Amniotic epithelial cell (primary cell): ENCODE measurements around the gene SKI.

ENCODE experiments used
- DNase-seq: peaks from one replicate; pipeline ENCODE4 v3.0.0-alpha.2; 2010; ENCODE audit warnings: low read depth

The SKI gene

DNA sequence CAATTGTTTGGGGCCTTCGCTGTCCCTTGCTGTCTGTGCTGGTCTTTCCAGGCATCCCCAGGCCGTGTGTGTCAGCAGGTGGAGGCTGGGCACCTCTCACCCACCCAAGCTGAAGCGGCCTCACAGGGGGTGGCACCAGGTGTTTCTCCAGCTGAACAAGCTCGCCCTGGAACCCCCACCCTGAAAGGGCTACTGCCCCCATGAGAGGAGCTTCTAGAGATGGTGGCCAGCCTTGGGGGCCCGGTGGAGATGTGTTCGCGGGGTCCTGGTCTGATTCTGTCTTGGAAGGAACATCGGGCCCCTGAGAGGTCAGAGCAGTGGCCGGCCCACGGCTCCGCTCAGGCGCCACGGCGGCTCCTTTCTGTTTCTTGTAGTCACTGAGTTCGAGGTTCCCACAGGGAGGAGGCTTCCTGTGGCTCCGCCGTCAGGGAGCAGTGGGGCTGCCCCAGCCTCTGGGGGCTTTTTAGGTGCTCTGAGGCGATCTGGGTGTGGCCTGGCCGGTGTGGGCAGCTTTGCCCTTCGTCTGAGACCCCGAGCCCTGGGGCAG is 46.9 kb downstream of the SKI start:
- no peak for DNase-seq

DNA sequence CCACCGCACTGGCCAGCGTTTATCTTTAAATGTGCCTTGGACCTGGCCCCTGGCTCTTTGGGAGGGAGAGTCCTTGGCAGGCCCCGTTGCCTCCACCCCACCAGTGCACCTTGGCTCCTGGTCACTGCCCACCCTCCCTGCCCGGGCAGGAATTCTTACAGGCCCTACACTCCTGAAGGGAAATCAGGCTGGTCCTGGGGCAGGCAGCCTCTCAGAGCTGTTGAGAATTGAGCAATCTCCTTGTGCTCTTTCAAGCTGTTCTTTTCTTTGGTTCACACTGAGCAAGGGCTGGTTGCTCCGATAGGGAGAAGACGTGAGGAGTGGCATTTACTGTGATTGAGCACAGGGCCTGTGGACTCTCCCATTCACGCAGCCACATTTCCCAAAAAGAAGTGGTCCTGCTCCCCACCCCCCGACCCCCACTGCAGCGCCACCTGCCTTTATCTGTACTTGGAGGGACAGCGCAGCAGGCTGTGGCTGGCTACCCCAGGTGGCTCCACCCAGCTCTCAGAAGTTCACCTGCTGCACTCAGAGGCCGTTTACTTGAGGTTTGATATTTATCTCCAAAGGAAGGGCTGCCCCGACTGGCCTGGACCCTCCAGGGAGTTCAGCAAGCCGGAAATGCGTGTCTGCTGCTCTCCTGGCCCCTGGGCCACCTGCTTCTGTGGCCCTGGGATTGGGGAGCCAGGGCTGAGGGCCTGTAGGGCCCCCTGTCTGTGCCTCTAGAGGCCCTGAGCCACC is 47.8 kb downstream of the SKI start:
- peak; percentile 87 for DNase-seq

DNA sequence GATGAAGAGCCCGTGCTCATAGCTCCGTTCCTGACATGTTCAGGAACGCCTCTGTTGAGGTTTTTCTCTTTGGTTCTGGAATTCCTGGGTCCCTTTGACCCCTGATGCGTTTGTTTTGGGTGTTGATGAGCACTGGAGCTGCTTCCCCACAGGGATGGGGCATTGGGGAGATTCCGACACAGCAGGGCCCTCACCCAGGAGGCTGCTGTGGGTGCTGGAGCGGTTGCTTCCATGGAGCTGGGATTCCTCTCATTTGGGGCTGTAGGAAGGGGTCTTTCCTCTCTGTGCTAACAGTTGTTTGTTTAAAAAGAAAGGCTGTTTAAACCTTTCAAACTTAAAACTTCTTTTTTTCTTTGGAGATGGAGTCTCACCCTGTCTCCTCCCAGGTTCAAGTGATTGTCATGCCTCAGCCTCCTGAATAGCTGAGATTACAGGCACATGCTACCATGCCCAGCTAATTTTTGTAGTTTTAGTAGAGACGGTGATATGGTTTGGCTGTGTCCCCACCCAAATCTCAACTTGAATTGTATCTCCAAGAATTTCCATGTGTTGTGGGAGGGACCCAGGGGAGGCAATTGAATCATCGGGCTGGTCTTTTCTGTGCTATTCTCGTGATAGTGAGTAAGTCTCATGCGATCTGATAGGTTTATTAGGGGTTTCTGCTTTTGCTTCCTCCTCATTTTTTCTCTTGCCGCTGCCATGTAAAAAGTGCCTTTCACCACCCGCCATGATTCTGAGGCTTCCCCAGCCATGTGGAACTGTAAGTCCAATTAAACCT is 48.9 kb downstream of the SKI start:
- peak; percentile 67 for DNase-seq

DNA sequence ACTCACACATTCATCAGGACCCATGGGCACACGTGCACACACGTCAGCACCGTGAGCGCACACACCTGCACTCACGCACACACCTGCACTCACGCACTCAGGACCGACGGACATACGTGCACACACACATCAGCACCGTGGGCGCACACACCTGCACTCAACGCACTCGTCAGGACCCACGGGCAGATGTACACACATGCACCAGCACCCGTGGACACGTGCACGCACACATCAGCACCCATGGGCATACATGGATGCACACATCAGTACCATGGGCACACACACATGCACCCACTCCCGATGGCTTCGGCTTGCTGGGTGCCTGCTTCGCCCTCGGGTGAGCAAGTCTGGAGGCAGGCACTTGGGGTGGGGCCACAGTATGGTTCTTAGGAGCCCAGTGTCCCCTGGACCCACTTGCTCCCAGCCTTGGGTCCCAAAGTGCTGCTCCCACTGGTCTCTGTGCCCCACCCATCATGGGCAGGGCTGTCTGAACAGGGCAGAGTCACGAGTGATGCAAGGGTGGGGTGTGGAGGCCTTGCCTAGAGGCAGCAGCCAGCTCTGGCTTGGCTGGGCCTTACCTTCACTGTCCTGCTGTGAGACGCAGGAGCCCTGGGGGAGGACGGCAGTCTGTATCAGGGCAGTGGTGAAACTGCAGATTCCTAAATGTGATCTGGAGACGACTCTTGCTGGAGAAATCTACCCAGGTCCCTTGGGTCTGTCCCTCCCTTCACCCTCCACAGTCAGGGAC is 49.8 kb downstream of the SKI start:
- no peak for DNase-seq

GRCh38 chr1:2278591-2279209 is 50.6 kb downstream of the SKI start:
- no peak for DNase-seq

- DNase-seq: peak; percentile 93
These were observed 51.1 kb downstream of the SKI start for GRCh38 chr1:2279210-2279639.

DNA sequence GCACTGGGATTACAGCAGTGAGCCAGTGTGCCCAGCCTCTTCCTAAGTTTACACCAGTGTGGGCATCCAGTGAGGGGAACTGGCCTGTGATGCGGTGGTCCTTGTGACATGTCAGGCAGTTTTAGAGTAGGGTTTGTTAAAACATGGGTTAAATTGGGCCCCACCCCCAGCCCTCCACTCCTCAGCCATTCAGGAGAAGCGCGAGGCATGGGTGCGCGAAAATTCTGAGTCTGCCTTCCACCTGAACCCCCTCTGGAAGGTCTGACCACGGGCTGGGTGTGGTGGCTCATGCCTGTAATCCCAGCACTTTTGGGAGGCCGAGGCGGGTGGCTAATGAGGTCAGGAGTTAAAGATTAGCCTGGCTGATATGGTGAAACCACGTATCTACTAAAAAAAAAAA is 51.7 kb downstream of the SKI start:
- DNase-seq: no peak

DNA sequence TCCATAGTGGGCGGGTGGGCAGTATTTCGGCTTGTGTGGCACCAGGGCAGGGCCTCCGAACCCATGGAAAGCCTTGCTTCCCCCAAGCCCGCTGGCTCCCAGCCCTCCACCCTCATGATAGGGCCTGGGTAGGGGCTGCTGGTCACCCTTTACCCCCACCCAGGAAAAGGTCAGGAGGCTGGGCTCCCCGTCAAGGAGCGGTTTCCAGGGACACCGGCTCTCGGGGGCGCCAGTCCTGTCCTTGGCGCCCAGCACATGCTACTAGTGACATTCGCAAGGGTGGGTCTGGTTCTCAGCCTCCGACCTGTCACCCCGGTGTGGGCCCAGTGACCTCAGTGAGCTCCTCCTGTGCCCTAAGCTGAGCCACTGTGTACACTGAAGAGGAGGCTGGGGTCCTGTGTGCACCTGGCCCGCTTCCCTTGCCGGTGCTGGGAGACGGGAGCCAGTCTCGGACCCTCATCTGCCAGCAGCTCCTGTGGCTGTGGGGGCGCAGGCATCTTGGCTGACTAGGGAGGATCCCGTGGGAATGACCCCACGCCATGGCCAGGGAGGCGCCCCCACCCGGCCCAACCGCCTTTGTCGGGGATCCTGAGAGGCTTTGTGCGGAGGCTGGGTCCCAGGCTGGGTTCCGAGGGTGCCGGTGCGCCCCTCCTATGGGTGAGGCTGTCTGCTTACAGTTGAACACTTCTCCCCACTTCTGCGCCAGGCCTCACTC is 54.6 kb downstream of the SKI start:
- DNase-seq: no peak

- DNase-seq: no peak
These were observed 55.4 kb downstream of the SKI start for GRCh38 chr1:2283371-2283990.

GRCh38 chr1:2283991-2284895 is 56.1 kb downstream of the SKI start:
- peak; percentile 66 for DNase-seq

DNA sequence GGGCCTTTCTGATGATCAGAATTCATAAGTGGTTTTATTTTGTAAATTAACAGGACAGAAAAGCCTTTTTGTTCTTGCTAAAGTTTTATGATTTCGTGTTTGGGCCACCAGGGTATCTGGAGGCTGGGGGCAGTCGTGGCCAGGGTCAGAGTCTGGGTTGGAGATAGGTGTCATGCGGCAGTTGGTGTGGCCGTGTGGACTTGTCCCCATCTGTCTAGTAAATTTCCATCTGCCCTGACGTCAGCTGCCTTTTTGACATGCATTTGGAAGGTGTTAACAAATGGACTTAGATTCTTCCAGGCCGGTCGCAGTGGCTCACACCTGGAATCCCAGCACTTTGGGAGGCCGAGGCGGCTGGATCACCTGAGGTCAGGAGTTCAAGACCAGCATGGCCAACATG is 56.8 kb downstream of the SKI start:
- no peak for DNase-seq

GRCh38 chr1:2286923-2287322 is 58.8 kb downstream of the SKI start:
- DNase-seq: no peak

GRCh38 chr1:2287649-2288048 is 59.5 kb downstream of the SKI start:
- DNase-seq: no peak

- no peak for DNase-seq
These were observed 60.2 kb downstream of the SKI start for GRCh38 chr1:2288311-2288710.

DNA sequence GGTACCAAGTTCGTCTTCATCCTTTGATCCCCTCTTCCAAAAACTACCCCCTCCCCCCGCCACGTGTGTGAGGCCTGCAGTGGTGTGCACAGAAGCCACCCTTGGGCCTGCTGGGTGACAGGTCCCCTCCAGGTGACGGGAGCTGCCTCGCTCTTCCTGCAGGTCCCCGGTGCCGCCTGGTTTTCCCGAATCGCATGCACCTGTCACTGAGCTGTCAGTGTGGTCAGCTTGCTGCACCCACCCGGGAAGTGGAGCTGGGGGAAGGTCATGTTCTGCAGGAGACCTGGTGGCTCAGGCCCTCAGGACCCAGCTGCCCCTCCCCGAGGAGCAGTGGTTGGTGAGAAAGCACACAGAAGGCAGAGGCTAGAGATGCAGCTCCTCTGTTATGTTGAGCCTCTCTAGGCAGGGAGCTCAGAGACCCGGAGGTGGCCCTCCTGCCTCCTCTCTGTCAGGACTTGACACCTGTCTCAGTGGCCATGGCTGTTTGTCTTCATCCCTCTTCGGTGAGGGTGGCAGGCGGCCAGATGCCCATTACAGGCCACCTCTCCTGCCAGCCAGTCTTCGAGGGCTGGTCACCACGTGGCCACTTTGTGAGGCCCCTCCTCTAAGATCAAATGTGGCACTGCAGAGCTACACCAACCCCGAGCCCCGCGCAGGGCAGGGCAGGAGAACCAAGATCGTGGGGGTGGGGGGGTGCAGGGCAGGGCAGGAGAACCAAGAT is 60.9 kb downstream of the SKI start:
- no peak for DNase-seq

DNA sequence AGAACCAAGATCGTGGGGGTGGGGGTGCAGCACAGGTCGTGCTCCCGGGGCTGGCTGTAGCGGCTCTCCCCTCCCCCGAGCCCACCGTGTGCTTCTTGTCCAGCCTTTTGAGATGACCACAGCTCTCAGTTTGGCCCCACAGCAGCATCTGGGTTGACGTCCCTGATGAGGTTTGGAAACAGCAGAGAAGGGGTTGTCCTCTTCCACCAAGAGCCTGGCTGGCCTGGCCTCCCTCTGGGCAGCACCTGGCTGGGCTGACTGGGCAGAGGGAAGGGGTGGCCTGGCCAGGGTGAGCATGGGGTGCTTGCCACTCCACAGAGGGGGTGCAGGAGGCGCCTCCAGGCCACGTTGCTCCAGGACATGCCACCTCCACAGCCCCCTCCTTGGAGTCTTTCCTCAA is 61.5 kb downstream of the SKI start:
- no peak for DNase-seq

DNA sequence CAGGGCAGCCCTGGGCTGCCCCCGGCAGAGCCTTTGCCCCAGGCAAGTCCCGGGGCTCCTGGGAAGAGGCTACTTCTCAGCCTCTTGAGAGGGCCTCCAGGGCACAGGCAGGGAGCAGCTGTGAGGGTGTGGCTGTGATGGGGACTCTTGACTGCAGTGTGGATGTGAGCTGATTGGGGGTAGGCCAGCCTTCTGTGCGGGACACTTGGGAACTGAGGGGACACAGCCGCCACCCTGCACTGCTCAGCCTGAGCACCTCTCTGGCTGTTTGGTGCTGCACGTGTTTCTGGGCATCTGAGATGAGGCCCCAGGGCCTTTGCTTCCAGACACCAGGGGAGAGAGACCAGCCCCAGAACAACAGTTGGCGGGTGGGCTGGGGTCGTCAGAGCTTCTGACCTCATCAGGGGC is 62.1 kb downstream of the SKI start:
- no peak for DNase-seq

- DNase-seq: peak; percentile 98
These were observed 62.7 kb downstream of the SKI start for GRCh38 chr1:2290595-2291510.
